NCI-H1105 treated with DMSO at 0.1 percent for 48 hours (cell line): ENCODE results near the gene HIVEP3.

Experiments
- DNase-seq: peaks from one replicate; lab custom pipeline; 2025; lab: John Stamatoyannopoulos, UW

HIVEP3 gene

DNA sequence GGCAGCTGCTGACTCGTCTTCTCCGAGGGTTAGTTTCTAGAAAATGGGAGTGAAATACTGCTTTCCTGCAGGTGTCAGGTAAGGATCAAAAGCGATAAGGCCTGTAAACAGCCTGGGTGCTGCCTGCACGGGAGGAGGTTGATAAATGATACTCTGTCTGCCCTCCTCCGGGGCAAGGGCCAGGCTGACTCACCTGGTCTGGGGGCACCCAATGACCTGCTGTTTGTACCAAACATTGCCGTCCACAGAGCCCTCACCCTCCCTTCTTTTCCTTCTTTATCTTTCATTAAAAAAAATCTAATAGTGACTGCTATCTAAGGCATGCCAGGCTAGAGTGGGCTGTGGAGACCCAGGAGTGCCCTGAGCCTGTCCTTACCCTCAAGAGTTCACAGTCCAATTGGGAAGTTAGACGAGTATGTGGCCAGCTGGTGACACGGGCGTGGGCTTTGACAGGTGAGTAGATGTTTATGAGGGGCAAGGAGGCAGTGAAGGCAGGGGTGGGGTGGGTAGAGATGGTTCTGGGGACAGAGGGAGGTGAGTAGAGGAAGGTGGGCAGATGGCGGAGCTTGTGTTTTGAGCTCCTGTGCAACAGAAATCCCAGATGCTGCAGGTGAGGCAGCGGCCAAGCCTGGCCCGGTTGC is 450.5 kb downstream of the HIVEP3 start:
- DNase-seq = no peak

DNA sequence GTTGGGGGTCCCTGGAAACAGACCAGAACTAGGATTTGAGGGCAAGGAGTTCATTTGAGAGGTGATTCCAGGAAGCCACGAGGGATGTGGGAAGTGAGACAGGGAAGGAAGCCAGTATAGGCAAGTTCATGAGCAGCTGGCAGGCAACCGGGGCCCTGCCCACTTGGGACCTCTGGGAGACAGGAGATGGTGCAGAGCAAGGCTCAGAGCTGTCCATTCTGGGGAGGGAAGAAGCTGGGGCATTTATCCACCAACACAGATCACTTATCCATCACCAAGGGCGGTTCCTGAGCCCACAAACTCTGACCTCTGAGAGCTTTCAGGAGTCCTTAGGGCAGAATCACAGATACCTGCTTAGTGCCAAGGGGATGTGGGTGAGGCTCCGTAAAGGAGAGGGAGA is 451.0 kb downstream of the HIVEP3 start:
- DNase-seq = no peak

DNA sequence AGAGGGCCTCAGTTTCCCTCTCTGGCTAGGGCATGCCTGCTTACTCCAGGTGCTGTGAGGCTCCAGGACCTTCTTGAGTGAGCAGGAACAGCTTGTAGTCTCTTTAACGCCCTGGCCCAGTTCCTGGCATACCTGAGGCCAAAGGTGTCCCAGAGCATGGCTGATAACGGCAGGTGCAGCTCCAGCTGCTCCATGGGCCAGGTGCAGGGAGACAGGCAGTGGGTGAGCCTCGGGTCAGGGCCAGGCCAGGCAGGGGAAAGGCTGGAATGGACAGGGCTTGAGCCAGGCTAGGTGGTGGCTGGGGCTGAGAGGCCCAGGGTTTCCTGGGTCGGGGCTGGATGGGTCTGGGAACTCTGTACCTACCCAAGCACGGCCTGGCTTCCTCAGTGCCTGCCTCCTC is 452.6 kb downstream of the HIVEP3 start:
- DNase-seq = no peak

DNA sequence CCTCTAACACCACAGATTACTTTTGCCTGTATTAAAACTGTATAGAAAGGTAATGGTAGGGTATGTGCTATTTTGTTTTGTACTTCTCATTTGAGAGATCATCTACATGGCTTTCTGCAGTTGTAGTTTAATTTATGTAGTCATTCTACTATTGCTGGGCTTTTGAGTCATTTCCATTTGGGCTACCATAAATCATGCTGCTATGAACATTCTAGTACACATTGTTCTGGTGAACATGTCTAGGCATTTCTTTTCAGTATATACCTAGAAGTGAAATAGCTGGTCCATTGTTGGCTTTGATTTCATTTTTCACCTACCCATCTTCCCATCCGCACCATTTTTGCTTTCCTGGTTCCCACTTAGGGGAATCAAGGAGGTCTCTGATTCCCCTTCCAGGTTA is 453.0 kb downstream of the HIVEP3 start:
- DNase-seq = no peak

DNA sequence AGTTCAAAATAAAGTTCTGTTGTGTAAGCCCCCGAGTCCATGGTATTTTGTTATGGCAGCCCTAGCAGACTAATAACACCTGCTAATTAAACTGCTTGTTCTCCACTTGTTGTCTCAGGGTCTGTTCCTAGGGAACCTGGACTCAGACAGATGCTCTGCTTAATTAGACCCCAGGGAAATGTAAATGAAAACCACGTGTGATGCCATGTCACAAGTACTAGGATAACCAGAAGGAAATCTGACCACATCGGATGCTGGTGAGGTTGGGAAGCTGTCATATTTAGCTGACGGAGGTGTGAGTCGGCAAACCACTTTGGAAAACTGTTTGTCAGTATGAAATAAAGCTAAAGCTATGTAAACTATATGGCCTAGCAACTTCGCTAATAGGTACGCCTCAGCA is 453.8 kb downstream of the HIVEP3 start:
- peak; percentile 76 for DNase-seq

DNA sequence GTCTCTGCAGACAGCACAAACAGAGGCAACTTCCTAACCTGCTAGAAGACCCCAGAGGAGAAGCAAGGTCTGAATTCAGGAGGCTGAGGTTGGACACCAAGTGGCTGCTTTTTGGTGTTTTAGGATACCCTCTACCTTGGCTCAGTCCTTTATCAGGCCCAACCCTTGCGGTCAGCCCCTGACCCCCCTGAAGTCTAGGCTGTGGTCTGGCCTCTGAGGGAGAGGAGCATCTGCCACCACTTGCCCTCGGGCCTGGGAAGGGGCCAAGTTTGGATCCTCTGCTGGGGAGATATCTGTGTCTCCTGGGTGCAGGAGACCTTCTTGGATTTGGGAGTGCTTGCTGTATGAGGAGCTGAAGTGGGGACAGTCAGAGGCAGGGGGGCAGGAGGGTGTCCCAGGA is 455.2 kb downstream of the HIVEP3 start:
- no peak for DNase-seq

DNA sequence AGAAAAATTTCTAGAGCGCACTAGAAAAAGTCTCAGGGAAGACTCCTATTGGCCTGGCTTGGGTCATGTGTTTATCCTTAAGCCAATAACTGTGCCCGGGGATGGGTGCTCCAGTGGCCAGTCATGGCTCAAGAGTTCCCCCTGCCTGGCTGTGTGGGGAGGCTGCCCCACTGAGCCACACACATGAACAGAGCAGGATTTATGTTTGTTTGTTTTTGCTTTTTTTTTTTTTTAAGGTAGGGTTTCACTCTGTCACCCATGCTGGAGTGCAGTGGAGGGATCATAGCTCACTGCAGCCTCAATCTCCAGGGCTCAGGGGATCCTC is 456.1 kb downstream of the HIVEP3 start:
- no peak for DNase-seq

DNA sequence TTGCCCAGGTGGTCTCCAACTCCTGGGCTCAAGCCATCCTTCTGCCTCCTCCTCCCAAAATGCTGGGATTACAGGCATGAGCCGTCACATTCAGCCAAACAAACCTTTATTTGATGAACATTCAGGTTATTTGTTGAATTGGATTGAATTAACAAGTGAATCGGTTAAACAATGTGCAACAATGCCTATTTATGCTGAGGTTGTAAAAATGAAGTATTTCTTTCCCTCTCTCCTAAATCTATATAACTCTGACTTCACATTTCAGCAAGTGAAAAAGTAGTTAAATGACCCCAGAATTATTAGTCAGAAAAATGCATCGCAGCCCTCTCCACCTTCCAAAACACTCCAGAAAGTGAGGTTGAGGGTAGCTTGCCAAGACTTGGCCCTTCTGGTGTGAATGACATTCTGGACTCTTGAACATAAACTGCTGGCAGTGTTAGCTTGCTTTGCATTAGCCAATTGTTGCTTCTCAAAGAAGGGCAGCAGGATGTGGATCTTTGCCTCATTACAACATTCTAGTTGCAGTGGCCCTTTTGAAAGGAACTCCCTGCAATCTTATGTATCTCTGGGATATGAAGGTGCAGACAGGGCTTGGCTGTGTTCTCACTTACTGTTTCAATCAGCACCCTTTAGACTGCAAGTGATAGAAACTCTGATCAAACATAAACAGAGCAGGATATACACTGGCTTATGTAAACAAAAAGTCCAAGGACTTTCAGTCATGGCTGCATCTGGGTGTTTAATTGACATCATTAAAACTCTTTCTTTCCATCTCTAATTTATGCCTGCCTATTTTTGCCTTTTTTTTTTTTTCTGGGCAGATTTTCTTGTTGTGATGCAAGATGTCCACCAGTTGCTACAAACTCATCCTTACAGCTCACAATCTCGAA is 456.7 kb downstream of the HIVEP3 start:
- DNase-seq = peak; percentile 65

DNA sequence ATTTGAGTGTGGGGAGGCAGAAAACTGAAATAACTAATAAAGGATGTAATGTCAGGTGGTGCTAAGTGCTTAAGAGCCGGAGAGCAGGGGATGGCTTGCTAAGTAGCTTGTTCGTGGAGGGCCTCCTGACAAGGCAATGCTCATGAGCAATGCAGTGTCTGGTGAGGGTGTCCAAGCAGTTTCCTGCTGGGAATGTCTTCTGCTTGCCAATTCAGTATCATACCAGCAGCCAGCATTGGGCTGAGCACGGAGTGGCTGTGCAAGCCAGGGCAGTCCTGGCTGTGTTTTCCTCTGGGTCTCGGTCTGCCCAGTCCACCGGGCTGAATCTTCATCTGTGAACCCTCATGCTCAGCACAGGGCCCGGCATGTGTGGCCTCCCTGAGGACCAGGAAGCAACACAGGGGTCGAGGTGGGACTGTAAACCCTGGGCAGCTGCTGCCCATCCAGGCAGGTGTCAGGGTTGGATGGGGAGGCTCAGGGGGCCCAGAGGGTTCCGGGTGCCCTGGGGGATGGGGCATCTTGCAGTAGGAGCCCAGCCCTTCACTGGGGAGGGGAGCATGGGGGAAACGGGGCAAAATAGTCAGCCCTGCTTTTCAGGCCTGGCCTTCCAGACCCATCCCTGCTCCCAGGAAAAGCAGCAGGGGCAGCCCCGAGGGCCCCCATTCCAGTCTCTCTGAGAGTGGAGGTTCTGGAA is 461.7 kb downstream of the HIVEP3 start:
- DNase-seq = no peak
